Stimulated activated CD4-positive, alpha-beta T cell treated with anti-CD3 and anti-CD28 coated beads, Interleukin-4, amount 100 ng/mL, for 1 hour (primary cell): ENCODE results near the gene RAPGEF1.

Source experiments
- DNase-seq: peaks from one replicate; pipeline ENCODE4 v3.0.0-alpha.2; 2020

RAPGEF1 gene

DNA sequence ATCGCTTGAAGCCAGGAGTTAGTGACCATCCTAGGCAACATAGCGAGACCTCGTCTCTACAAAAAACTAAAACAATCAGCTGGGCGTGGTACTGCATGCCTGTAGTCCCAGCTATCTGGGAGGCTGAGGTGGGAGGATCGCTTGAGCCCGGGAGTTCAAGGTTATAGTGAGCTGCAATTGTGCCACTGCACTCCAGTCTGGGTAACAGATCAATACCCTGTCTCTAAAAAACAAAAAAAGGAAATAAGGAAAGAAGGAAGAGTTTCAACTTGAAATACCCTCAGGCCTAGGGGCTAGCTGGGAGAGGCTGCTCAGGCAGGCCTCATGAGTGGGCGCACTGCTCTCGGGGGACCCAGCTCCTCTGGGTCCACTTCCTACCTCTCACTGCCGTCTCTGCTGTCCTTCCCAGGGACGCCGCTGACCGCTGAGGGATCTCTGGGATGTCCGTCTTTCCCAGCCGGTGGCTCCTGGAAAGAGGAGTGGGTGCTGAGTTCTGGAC is 138.1 kb downstream of the RAPGEF1 start:
- DNase-seq, result no peak

DNA sequence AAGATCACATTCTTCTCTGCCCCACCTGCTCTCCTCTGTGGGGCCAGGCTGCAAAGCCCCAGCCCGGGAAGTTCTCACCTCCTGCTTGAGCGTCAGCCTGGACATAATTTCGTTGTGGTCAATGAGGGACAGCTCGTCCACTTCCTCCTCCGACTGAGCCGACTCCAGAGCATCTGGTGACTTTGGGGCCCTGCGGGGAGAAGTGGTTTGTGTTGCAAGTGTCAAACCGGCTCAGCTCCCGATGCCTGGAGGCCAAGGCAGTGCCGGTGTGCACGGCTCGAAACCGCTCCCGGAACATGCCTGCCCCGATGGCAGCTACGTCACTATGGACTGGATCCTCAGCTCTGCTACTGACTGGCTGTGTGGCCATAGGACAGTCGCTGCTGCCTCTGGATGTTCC is 141.8 kb downstream of the RAPGEF1 start:
- DNase-seq, result no peak

DNA sequence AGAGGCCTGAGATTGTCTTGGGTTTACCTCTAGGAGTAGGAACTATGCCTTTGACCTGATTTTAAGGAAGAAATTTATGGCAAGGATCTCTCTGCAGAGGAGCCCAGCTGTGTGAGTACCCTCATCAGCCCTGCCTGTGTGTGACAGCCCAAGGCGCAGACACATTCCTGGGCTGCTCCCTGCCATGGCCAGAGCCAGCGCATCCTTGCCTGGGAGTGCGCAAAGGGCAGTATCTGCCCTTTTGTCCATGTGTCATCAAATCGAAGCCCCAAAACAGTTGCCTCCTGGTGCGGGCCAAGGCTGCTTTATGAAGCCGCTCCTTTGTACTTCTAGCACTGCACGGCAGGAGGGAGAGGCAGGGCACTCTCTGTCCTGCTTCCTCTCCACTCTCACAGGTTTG is 142.6 kb downstream of the RAPGEF1 start:
- no peak for DNase-seq

DNA sequence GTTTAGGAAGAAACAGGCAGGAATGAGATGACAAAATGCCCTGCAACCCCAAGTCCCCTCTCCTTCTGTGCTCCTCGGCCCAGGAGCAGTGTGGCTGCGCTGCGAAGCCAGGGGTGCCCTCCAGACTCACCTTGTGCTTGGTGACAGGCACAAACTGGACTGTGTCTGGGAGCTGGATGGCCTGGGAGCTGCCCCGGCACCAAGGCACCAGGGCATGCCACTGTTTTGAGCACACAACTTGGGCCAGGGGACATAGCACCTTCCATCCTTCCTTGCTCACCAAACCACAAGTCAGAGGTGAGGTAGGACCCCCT is 143.5 kb downstream of the RAPGEF1 start:
- DNase-seq, result no peak

DNA sequence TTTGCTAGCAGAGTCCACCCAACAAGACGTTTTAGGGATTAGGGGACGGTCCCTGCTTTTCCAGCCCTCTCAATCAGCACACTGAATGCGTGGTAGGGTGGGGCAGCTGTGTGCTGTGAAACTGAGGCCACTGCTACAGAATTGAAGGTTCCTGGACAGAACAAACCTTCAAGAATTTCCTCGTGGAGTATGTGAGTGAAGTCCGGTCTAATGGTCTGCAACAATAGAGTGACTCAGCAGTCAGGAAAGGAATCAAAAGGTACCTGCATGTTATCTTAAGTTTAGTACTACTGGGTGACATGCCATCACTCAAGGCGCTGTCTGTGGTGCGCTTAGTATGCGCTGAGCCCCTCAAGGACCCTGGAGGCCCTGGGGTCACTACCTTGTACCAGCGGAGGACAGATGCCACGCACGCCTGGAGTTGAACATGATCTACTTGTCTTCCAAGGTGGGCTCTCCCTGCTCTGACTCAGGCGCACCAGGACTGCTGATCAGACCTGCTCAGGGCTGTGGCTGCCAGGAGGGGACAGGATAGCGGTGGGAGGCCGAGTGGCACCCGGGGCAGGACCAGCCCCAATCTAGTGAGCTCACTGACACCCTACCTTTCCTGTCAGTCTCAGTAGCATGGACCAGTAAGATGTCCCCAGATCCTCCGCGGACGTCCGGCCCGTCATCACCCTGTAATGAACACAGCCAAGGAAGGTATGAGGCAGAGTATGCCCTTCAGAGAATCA is 144.0 kb downstream of the RAPGEF1 start:
- DNase-seq, result no peak

DNA sequence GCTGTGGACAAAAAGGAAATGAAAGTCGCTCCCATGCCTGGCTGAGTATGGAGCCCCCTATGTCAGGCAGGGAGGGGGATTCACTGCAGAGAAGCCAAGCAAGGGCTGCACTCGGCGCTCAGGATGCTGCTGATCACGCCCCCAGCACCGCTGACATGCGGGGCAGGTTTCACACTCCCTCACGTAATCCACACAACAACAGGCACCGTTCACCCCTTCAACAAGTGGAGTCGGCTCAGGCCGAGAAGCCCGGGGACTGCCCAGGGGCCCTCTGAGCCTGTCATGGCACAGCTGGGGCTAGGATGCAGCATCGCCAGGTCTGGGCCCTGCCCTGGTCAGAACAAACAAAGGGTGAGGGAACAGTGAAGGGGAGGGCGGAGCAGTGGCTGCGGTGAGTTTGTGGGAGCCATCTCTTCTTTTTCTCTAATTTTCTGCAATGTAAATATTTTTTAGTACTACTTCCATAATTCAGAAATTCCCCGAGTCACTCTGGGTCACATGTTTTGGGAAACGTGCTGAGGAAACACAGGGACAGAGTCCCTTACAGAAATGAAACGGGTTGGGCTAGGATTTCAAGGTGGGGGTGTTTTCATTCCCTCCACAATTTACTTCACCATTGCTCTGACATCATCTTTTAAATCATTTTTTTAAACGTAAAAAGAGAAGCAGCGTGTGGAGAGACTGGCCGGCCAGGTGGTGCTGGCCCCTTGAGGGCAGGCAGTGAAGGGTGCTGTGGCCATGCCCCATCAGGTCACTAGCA is 144.8 kb downstream of the RAPGEF1 start:
- no peak for DNase-seq

DNA sequence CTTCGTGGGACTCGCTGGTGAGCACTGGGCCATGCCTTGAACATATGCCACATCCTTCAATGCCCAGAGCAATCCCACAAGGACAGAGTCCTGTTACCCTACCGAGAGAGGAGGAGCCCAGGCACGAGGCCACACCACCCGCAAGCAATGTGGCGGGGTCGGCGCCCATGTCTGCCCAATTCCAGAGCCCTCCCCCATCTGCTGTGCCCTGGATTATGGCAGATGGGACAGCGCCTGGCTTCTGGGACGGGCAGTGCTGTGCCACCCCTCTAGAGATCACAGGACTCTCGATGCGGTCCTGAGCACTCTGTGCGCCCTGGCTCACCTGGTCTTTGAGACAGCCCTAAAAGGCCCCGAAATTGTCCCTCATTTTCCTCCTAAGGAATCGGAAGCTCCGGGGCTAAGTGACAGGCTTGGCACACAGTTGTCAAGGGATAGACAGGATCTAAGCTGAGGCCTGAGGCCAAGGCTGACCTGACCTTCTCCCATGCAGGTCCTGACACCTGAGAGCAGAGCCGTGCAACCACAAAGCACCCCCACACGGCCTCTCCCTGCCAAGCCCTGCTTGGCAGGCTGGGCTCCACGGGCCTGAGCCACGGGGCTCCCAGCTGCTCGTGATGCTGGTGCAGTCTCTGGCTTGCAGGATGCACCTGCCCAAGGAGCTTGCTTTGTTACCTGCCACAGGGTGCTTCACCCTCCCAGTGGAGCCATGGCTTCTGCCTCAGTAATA is 145.8 kb downstream of the RAPGEF1 start:
- no peak for DNase-seq

DNA sequence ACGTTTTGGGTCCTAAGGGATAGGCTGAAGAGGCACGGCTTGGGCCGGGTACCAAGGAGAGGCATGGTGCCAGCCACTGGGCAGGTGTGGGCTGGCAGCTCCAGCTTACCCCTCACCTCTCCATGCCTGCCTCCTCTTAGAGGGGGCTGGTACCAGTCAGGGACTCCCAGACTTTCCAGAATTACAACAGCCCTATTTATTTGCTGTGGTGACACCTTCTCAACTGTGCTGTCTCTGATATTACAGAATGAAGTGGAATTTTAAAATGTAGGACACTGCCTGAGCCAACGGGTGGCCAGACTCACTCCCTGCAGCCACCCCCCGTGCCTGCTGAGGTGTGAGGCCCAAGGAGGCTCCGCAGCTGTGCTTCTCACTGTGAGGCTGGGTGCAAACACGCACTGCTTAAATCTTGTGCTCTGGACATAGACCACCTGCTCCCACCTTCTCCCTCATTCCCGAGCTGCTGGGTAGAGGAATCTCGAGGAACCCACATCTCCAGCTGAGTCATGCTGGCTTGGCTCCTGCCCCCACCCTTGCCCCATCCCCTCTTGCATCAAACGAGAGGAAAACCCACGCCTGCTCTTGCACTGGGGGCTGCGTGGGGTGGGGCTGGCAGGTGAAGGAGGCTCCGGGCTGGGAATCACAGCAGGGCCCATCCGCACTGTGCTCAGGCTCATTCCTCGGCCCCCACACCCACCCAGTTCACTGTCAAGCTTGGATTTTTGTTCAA is 146.6 kb downstream of the RAPGEF1 start:
- no peak for DNase-seq

DNA sequence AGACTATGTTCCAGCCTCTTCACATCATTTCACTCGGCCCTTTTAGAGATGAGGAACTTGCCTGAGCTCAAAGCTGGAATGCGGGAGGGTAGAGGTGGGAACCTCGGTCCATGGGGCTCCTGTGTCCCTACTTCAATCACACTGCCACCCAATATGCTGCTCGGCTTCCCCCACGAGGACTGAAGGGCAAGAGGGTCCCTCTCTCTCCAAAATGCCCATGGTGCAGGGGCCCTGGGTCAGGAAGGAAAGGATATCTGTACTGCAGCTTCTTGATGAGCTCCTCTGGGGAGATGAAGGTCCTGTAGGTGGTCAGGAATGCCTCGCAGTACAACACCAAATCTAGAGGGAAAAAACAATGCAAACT is 148.0 kb downstream of the RAPGEF1 start:
- DNase-seq, result no peak

DNA sequence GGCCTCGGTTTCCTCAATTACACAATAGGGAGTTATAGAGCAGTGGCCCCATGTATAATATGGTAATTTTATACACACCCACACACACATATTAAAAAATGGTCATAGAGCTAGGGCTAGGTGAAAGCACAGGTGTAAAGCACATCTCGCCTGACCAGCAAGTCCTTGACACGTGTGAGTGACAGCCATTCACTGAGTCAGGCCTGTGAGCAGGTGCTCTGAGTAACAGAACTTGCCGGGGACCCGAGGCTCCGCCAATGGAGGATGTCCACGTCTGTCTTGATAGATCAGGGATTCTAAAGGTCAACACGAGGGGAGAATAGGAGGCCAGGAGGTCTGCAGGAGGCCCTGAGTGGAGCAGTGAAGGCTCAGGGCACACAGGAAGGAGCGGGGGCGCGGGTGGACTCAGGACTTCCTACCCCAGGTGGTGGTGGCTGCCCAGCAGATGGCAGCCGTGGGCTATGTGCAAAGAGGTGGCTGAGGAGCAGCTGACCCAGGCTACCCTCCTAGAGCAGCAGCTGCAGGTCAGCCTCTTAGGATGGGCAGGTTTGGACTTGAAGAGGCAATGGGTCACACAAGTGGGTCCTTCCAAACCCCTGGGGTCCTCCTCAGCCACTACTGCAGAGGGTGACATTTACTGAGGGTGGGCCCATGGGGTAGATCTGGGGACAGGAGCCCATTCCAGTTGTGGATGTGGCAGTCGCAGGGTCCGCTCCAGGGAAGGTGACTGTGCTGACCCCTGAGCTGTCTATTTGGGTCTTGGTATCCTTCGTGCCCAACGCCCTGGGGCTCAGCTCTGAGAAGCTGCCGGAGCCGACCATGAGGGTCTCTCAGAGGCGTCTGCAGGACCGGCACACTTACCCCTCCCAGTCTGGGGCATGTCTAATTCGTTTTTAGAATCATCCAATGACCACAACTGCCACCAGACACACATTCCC is 148.7 kb downstream of the RAPGEF1 start:
- peak; percentile 83 for DNase-seq

DNA sequence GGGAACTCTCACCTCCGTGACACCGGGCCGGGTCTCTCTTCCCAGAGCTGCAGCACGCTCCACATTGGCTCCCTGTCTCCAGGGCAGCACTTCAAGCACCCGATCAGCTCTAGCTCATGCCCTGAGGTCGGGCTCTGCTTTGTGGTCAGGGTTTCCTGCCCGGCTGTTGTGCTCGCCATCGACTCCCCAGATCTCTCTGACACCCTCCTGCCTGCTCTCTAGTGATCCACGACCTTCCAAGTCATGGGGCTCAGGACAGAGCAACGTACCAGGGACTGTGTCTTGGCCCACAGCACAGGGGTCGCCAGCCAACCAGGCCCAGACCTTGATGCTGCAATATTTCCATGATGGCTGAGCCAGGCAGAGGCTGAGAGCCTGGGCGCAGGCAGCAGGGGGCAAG is 149.4 kb downstream of the RAPGEF1 start:
- no peak for DNase-seq

DNA sequence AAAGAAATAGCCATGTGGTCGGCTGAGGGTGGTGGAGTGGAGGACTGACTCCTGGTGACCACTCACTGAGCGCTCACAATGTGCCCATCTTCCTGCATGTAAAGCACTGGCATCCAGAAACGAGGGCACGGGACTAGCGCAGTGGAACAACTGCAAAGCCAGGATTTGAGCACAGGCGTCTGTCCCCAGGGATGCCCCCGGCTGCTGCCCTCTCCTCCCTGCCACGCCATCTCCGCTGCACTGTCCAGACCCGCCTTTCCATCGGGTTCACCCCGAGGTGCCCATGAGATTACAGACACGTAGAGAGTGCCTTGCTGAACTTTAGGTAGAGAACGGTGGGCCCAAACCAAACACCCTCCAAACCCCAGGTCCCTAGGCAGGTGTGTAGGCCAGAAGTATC is 149.9 kb downstream of the RAPGEF1 start:
- DNase-seq, result no peak

DNA sequence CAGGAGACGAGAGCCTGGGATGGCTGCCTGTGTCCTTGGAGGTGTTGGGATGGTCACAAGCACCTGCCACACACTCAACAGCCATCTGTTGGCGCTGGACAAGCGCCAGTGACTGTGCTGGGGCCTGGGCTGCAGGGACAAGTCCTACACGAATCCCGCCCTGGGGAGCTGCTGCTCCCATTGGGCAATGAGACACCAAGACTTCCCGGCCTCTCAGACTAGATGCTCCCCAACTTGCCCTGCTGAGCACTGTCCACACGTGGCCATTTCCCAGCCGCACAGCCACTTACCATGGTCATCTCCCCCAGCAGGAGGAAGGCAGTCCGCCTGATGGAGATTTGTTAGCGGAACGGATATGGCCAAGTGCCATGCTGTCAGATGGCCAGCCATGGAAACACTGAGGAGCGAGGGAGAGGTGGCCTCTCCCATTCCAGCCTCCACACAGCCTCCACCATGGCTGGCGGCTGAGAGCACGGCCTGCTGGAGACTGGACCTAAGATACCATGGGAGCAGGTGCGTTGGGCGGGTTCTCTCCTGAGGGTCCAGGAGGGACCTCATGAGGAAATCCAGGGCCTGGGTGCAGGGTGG is 150.7 kb downstream of the RAPGEF1 start:
- no peak for DNase-seq

DNA sequence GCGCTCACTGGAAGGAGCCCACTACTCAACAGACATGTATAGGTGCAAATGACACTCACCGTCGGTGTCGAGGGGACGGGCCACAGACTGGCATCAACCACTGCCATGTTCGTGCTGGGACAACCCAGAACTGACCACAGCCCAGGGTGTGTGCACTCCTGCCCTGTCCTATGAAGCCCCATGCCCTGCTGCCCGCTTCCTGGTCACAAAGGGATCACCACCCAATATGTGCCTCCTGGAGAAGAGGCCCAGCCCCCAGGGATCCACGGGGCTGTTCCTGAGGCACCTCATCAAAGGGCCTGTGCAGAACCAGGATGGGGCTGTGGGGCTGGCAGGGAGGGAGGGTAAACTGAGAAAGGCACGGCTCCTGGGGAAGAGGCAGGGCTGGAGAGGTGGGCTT is 151.5 kb downstream of the RAPGEF1 start:
- no peak for DNase-seq

DNA sequence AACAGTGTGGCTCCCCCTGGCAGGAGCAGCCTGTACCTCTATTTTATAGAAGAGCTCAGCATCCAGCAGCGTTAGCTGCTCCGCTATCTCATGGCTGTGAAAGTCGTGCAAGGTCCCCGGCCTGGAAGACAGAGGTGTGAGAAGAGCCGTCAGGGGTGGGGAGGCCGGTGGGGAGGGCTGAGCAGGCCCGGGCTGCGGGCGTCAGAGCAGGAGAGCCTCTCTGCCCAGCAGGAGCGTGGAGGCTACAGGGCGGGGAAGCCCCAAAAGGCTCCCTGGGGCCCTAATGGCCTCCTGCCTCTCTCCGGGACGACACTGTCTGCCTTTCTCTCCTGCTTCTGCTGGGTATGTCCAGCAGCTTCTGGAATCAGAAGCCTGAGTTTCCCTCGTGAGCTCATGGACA is 152.0 kb downstream of the RAPGEF1 start:
- DNase-seq, result no peak

DNA sequence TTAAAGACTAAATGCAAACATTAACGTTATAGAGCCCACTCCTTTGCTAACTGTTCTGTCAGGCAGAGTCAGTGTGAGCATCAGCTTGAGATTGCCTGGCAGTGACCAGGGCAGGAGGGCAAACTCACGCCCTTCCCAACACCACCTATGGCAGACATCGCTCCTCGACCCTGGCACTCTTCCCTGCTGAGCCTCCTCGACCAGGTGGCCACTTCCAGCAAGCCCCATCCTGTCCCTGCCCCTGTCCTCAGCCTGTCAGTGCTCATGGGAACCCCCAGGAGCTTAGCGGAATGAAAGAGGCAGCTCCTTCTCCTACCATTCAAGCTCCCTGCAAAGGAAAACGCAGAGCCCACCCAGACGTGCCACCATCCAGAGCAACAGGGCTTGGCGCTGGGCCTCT is 152.5 kb downstream of the RAPGEF1 start:
- no peak for DNase-seq

DNA sequence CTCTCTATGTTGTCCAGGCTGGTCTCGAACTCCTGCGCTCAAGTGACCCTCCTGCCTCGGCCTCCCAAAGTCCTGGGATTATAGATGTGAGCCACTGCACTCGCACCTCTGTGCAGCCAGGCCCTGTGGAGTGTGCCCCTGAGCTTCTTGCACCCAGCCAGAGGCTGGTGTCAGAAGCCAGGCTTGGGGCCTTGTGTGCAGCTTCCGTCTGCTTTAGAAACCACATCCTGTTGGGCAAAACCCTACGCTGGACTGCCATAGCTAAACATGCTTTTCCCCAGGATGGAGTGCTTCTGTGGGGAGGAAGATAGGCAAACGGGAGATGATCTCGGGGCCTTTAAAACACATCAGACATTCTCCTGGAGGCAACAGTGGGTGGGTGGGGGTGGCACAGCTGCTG is 154.5 kb downstream of the RAPGEF1 start:
- DNase-seq, result peak; percentile 32

DNA sequence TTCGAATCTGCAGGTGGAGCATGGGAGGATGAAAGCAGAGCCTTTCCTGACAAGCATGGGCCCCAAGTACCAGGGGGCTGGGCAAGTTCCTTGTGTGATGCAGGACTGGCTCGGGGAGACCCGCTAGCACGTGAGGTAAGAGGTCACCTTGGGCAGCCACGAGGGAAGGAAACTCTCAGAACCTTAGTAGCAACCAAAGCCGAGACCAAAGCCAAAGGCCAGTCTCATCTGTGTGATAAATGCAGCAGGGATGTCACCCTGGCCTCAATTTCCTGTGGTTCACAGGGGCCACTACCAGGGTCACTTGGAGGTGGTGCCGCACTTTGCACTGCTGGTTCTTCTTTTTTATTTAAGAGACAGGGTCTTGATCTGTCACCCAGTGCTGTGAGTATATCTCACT is 155.0 kb downstream of the RAPGEF1 start:
- DNase-seq, result no peak

DNA sequence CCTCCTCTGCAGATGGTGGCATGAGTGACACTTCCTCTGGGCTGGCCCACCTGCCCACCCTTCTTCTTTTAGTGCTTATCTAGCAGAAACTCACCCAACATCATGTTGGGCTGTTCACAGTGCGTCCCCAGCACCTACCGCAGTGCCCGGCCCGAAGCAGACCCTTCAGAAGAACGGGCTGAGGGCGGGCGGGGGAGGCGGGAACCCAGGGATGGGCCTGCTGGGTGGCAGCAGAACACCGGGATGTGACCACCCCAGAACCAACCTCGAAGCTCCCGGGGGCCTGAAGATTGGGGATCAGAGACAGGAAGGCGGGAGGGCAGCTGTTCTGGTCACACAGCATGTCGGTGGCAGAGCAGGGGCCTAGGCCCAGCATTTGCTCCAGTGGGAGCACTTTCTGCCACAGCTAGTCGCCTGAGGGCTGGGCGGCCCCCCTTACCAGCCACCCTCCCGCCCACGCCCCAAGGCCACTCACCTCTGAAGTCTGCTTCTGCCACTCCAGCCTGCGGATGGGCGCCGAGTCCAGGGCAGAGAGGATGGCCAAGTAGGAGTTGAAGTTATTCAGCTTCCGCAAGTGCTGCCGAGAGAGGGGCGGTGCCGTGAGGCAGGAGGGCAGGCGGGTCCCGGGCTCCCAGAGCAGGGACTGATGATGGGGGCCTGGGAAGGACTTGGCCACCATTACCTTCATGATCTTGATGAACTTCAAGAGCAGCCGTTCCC is 155.9 kb downstream of the RAPGEF1 start:
- no peak for DNase-seq

DNA sequence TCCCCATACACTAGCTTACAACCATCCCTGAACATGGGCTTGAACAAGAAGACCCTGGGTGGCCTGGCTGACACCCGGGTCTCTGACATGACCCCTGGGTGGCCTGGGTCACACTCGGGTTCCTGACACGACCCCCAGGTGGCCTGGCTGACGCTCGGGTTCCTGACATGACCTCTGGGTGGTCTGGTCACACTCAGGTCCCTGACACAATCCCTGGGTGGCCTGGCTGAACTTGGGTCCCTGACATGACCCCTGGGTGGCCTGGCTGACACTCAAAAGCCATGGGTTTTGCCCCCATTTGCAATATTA is 156.6 kb downstream of the RAPGEF1 start:
- DNase-seq, result no peak
